ENCODE results near the gene OPTC. TPM values are rescaled to one million over a fixed set of nuclear protein-coding genes. Genes with fewer than 3 reads are reported as not detected.

The OPTC gene
- polyA plus RNA-seq, 2 of the 4 experiments (the other 2 are of a cell fraction) = not detected

- TF ChIP-seq TFCP2L1 (CRISPR knock-in tag; IDR thresholded peaks at IDR 0.05) = no peak
- no peak for TF ChIP-seq POLR2A (IDR thresholded peaks at IDR 0.05; ENCODE audit: low read length)
- TF ChIP-seq ELK1 (IDR thresholded peaks at IDR 0.05; ENCODE audit: low read depth, low read length) = no peak
- TF ChIP-seq MAFK (IDR thresholded peaks at IDR 0.05; ENCODE audit: partially characterized antibody) = peak; percentile 56
- TF ChIP-seq FOSB (CRISPR knock-in tag; IDR thresholded peaks at IDR 0.05) = no peak
- no peak for TF ChIP-seq HEYL (CRISPR knock-in tag; IDR thresholded peaks at IDR 0.05)
- no peak for TF ChIP-seq ZSCAN20 (CRISPR knock-in tag; IDR thresholded peaks at IDR 0.05)
- TF ChIP-seq RNF2 (IDR thresholded peaks at IDR 0.05; ENCODE audit: borderline replicate concordance, low read depth) = no peak
- TF ChIP-seq, protein P1, sequence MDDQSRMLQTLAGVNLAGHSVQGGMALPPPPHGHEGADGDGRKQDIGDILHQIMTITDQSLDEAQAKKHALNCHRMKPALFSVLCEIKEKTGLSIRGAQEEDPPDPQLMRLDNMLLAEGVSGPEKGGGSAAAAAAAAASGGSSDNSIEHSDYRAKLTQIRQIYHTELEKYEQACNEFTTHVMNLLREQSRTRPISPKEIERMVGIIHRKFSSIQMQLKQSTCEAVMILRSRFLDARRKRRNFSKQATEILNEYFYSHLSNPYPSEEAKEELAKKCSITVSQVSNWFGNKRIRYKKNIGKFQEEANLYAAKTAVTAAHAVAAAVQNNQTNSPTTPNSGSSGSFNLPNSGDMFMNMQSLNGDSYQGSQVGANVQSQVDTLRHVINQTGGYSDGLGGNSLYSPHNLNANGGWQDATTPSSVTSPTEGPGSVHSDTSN (IDR thresholded peaks at IDR 0.05) = no peak
- TF ChIP-seq SMC3 (IDR thresholded peaks at IDR 0.05) = peak; percentile 44; the same call in 2 of the 3 replicates
- peak; percentile 60; the same call in 1 of the 2 replicates for TF ChIP-seq HES2 (IDR thresholded peaks at IDR 0.05)
- TF ChIP-seq HOXA7 (CRISPR knock-in tag; IDR thresholded peaks at IDR 0.05) = no peak
- peak; percentile 64; the same call in 1 of the 2 replicates for TF ChIP-seq RFX5 (IDR thresholded peaks at IDR 0.05)
- TF ChIP-seq RARB (CRISPR knock-in tag; IDR thresholded peaks at IDR 0.05) = no peak
- TF ChIP-seq PHF8 (IDR thresholded peaks at IDR 0.05; ENCODE audit: borderline replicate concordance, low read depth) = no peak
- TF ChIP-seq NR3C1 (IDR thresholded peaks at IDR 0.05) = no peak
- TF ChIP-seq, protein P2, sequence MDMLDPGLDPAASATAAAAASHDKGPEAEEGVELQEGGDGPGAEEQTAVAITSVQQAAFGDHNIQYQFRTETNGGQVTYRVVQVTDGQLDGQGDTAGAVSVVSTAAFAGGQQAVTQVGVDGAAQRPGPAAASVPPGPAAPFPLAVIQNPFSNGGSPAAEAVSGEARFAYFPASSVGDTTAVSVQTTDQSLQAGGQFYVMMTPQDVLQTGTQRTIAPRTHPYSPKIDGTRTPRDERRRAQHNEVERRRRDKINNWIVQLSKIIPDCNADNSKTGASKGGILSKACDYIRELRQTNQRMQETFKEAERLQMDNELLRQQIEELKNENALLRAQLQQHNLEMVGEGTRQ (IDR thresholded peaks at IDR 0.05) = no peak
- TF ChIP-seq JUN (IDR thresholded peaks at IDR 0.05) = peak; percentile 69 to 85; a peak in 2 of 5 replicates
- TF ChIP-seq, protein P3, sequence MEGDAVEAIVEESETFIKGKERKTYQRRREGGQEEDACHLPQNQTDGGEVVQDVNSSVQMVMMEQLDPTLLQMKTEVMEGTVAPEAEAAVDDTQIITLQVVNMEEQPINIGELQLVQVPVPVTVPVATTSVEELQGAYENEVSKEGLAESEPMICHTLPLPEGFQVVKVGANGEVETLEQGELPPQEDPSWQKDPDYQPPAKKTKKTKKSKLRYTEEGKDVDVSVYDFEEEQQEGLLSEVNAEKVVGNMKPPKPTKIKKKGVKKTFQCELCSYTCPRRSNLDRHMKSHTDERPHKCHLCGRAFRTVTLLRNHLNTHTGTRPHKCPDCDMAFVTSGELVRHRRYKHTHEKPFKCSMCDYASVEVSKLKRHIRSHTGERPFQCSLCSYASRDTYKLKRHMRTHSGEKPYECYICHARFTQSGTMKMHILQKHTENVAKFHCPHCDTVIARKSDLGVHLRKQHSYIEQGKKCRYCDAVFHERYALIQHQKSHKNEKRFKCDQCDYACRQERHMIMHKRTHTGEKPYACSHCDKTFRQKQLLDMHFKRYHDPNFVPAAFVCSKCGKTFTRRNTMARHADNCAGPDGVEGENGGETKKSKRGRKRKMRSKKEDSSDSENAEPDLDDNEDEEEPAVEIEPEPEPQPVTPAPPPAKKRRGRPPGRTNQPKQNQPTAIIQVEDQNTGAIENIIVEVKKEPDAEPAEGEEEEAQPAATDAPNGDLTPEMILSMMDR (IDR thresholded peaks at IDR 0.05) = no peak
- TF ChIP-seq FOSL2 (IDR thresholded peaks at IDR 0.05) = peak; percentile 78
- peak; percentile 81 for TF ChIP-seq FOSL2 (CRISPR knock-in tag; IDR thresholded peaks at IDR 0.05)
- TF ChIP-seq CBX2 (IDR thresholded peaks at IDR 0.05; ENCODE audit: borderline replicate concordance, low read depth) = no peak
- TF ChIP-seq EHMT2 (IDR thresholded peaks at IDR 0.05; ENCODE audit: low read depth) = no peak
Measured at GRCh38 chr1:203558064-203558760, 64.3 kb downstream of the OPTC start (continued).

Other genes starting within 250 kb of the OPTC start
- gene BTG2, start 188.6 kb upstream of the OPTC start, polyA plus RNA-seq (2011; rRNA removed) = 16.0 and 16.4 TPM in 2 replicates
- gene BTG2, start 188.6 kb upstream of the OPTC start, polyA plus RNA-seq (2017; fragmentation: RNase III; extraction: RNeasy Plus Mini Kit Qiagen cat#74134 plus additional on column Dnase treatment) = 7.2 to 9.2 TPM (median 8.0 TPM) in 3 replicates
- gene FMOD, start 143.0 kb upstream of the OPTC start, polyA plus RNA-seq (2011; rRNA removed) = 0.03 and 0.04 TPM in 2 replicates
- gene FMOD, start 143.0 kb upstream of the OPTC start, polyA plus RNA-seq (2017; fragmentation: RNase III; extraction: RNeasy Plus Mini Kit Qiagen cat#74134 plus additional on column Dnase treatment) = not detected in 3 replicates
- not detected in 2 replicates for gene PRELP, start 18.3 kb upstream of the OPTC start, polyA plus RNA-seq (2011; rRNA removed)
- not detected in 3 replicates for gene PRELP, start 18.3 kb upstream of the OPTC start, polyA plus RNA-seq (2017; fragmentation: RNase III; extraction: RNeasy Plus Mini Kit Qiagen cat#74134 plus additional on column Dnase treatment)
- gene ATP2B4, start 132.7 kb downstream of the OPTC start, polyA plus RNA-seq (2011; rRNA removed) = 20.5 and 22.5 TPM in 2 replicates
- gene ATP2B4, start 132.7 kb downstream of the OPTC start, polyA plus RNA-seq (2017; fragmentation: RNase III; extraction: RNeasy Plus Mini Kit Qiagen cat#74134 plus additional on column Dnase treatment) = 8.3 to 8.7 TPM (median 8.5 TPM) in 3 replicates

Measured in A549 (cell line).